Colonic mucosa (tissue), 4 donors: ENCODE data around the gene ACOXL. TPM values are rescaled to one million over a fixed set of nuclear protein-coding genes. Genes with fewer than 3 reads are reported as not detected.
"Not testable (repeated sequence)": the region's sequence is repeated elsewhere in the genome, so short reads cannot be mapped to it uniquely, and the experiment has no call there.

ENCODE experiments used
- DNase-seq: peaks from one replicate; pipeline ENCODE4 v3.0.0-alpha.2; 2020
- H3K27ac ChIP-seq: fragments of 200-600 bp; one replicate; pipeline ENCODE4 v1.8.0; 2021
- H3K27me3 ChIP-seq: fragments of 200-600 bp; one replicate; pipeline ENCODE4 v1.8.0; 2021
- H3K36me3 ChIP-seq: fragments of 200-600 bp; one replicate; pipeline ENCODE4 v1.8.0; 2021
- H3K4me1 ChIP-seq: fragments of 200-600 bp; one replicate; pipeline ENCODE4 v1.8.0; 2021; ENCODE audit warnings: mild to moderate bottlenecking
- H3K4me3 ChIP-seq: fragments of 200-600 bp; one replicate; pipeline ENCODE4 v1.8.0; 2021
- H3K9ac ChIP-seq, 2 donors: one replicate each; pipeline ENCODE4 v1.7.0; 2013; ENCODE audit warnings: control low read depth in 2 of 2, low read depth in 2 of 2, low read length in 2 of 2
- H3K9me3 ChIP-seq: fragments of 200-600 bp; one replicate; pipeline ENCODE4 v1.8.0; 2021
- intact Hi-C: fragments of 100-400 bp; cut with DNase I; formaldehyde crosslinking; loops from one replicate; pipeline ENCODE4 v1.14.1; 2022
- total RNA-seq, 2 donors: library from RNA; stranded (reverse); fragmentation: NEBNext Ultra II Directional in 1 of 2; extraction: Animal tissue kit (Norgen Biotek cat#: 25700) in 1 of 2; gene quantifications; one replicate each; pipeline ENCODE4 v1.2.1, GENCODE V29; 2021
- TF ChIP-seq, protein P1 (sequence below): fragments of 200-600 bp; IDR thresholded peaks from one replicate; pipeline ENCODE4 v1.8.0; 2022; ENCODE audit warnings: antibody characterized with exemption, mild to moderate bottlenecking
- donor health status: healthy.
- donor health status: DM: no; HTN: no; CAD: no.
- donor health status: DM: no; HTN: no; CAD: no.

The ACOXL gene
- total RNA-seq, 2 donors from 2014 or later, result 0.32 to 0.82 TPM

DNA sequence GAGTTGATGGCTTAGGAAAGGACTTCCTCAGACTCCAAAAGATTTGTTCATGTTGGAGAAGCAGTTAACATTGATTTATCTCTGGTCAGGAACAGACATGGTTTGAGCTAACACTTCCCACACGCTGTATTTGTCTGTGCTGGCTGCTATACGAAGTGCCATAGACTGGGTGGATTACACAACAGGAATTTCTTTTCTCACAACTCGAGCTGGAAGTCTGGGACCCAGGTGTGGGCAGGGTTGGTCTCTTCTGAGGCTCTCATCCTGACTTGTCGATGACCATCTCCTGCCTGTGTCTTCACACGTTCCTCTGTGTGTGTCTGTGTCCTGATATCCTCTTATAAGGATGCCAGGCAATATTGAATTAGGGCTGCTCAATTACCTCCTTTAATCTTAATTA lies 224.9 kb downstream of the ACOXL start:
- no peak for DNase-seq
- Histone ChIP-seq H3K4me3 (no peak overlapping the region), H3K9ac (no peak overlapping the region), H3K9me3 (no peaks in the 10 kb centered on the region), H3K27me3 (no peaks in the 10 kb centered on the region), H3K36me3 (no peaks in the 10 kb centered on the region), H3K4me1 (no peaks in the 10 kb centered on the region), H3K27ac (no peak overlapping the region)
- intact Hi-C loops, result no loop called here
- TF ChIP-seq, protein P1, sequence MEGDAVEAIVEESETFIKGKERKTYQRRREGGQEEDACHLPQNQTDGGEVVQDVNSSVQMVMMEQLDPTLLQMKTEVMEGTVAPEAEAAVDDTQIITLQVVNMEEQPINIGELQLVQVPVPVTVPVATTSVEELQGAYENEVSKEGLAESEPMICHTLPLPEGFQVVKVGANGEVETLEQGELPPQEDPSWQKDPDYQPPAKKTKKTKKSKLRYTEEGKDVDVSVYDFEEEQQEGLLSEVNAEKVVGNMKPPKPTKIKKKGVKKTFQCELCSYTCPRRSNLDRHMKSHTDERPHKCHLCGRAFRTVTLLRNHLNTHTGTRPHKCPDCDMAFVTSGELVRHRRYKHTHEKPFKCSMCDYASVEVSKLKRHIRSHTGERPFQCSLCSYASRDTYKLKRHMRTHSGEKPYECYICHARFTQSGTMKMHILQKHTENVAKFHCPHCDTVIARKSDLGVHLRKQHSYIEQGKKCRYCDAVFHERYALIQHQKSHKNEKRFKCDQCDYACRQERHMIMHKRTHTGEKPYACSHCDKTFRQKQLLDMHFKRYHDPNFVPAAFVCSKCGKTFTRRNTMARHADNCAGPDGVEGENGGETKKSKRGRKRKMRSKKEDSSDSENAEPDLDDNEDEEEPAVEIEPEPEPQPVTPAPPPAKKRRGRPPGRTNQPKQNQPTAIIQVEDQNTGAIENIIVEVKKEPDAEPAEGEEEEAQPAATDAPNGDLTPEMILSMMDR, result no peak

DNA sequence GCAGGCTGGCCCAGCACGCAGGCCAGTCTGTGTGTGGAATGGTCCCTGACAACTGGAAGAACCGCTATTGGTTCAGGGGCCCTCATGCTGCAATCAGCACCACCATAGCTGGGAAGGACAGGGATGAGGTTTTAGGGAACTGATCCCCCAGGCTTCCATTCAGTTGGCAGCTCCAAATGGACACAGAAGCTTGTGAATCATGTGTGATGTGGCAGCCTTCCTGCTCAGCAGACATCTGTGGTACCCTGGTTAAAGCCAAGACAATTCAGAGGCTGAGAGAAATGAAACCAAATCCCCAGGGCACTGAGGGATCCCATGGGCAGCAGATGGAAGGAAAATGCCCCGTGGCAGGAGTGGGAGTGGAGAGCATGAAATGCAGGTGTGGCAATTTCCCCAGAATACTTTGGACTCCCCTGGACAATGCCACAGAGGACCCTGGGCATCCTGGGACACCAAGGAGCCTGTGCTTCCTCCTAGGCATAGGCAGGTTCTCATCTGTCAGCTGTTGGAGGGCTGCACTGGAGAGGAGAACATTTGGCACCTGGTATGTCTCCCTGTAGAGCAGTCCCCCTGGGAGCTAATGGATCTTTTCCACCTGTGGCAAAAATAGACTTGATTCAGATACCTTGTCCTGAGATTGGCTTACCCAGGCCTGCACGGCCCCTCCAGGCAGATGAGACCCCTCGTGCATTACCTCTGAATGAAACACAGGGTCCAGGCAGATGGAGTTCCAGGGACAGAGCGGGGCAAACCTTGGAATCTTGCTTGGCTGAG lies 226.2 kb downstream of the ACOXL start:
- intact Hi-C loops, result no loop called here
- Histone ChIP-seq H3K4me3 (no peak overlapping the region), H3K27ac (no peak overlapping the region), H3K4me1 (no peaks in the 10 kb centered on the region), H3K9ac (no peak overlapping the region), H3K27me3 (no peaks in the 10 kb centered on the region), H3K9me3 (no peaks in the 10 kb centered on the region), H3K36me3 (no peaks in the 10 kb centered on the region)
- DNase-seq, result no peak
- TF ChIP-seq, protein P1, result no peak

DNA sequence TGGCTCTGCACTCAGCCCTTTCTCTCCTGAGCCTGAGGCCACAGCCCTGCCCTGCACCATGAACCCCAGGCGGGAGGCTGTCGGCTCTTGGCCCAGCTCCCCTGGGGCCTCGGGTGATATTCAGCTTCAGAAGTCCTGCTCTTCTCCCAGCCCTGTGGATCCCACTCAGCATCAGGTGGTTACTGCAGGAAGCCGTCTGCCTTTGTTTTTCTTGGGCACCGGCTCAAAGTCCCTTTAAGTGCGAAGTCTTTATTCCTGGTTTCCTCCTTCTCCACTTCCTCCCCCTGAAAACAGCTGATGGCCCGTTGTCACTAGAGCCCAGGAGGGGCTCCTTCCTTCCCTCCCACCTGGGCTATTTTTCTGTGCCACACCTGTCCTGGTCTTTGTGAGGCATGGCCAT lies 226.8 kb downstream of the ACOXL start:
- DNase-seq, result no peak
- no peak overlapping the region for H3K9ac ChIP-seq
- H3K27me3 ChIP-seq, result no peaks in the 10 kb centered on the region
- no peaks in the 10 kb centered on the region for H3K4me1 ChIP-seq
- TF ChIP-seq, protein P1, result no peak
- no peak overlapping the region for H3K4me3 ChIP-seq
- H3K36me3 ChIP-seq, result no peaks in the 10 kb centered on the region
- intact Hi-C loops, result no loop called here
- H3K27ac ChIP-seq, result no peak overlapping the region
- no peaks in the 10 kb centered on the region for H3K9me3 ChIP-seq

DNA sequence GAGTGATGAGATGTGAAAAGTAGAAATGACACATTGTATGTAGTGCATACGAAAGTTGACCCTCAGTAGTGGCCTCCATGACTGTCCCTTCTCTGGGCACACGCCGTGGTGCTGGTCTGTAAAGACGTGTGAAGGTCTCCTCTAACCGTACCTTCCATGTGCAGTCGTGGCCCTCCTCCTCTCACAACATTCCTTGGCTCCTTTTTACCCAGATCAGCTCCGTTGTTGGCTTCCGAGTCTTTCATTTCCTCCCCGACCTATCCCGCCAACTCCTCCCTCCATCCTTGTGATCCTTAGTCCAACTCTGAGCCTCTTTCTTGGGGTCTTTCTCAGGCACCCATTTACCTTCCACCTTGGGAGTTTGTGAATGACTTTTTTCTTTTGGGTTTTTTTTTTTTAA lies 227.9 kb downstream of the ACOXL start:
- no peaks in the 10 kb centered on the region for H3K4me1 ChIP-seq
- TF ChIP-seq, protein P1, result no peak
- H3K9me3 ChIP-seq, result no peaks in the 10 kb centered on the region
- DNase-seq, result no peak
- no peaks in the 10 kb centered on the region for H3K27me3 ChIP-seq
- no peaks in the 10 kb centered on the region for H3K36me3 ChIP-seq
- H3K9ac ChIP-seq, result no peak overlapping the region
- no peak overlapping the region for H3K4me3 ChIP-seq
- H3K27ac ChIP-seq, result no peak overlapping the region
- intact Hi-C loops, result no loop called here

- Histone ChIP-seq H3K9ac (no peak overlapping the region), H3K36me3 (no peaks in the 10 kb centered on the region), H3K27me3 (no peaks in the 10 kb centered on the region), H3K27ac (no peak overlapping the region), H3K4me3 (no peak overlapping the region), H3K9me3 (no peaks in the 10 kb centered on the region), H3K4me1 (no peaks in the 10 kb centered on the region)
- intact Hi-C loops, result no loop called here
- TF ChIP-seq, protein P1, result no peak
- DNase-seq, result no peak
Measured at GRCh38 chr2:110960954-110961353, 228.6 kb downstream of the ACOXL start.

- H3K9ac ChIP-seq, H3K36me3 ChIP-seq, H3K27ac ChIP-seq, H3K4me3 ChIP-seq, H3K4me1 ChIP-seq, DNase-seq, H3K27me3 ChIP-seq, H3K9me3 ChIP-seq, intact Hi-C loops: not testable (repeated sequence)
Measured at GRCh38 chr2:110961643-110962042, 229.3 kb downstream of the ACOXL start.
